Neural crest cell (in vitro differentiated cells): ENCODE results near the gene ACP7. TPM values are rescaled to one million over a fixed set of nuclear protein-coding genes. Genes with fewer than 3 reads are reported as not detected.

Source experiments
- DNase-seq: peaks from one replicate; pipeline ENCODE4 v3.0.0; 2021; ENCODE audit warnings: low read depth, mixed read lengths, low spot score
- H3K27ac Mint-ChIP-seq: one replicate; pipeline ENCODE4 v1.8.0; 2021; ENCODE audit warnings: mild to moderate bottlenecking, mixed read lengths; ENCODE audit not compliant: unreplicated experiment
- H3K27me3 Mint-ChIP-seq: 2 replicates; pipeline ENCODE4 v1.8.0; 2021; ENCODE audit warnings: low read depth, mild to moderate bottlenecking, mixed read lengths
- H3K36me3 Mint-ChIP-seq: 2 replicates; pipeline ENCODE4 v1.8.0; 2021; ENCODE audit warnings: low read depth, mild to moderate bottlenecking, mixed read lengths
- H3K4me1 Mint-ChIP-seq: 2 replicates; pipeline ENCODE4 v1.8.0; 2021; ENCODE audit warnings: mixed read lengths
- H3K4me3 Mint-ChIP-seq: one replicate; pipeline ENCODE4 v1.8.0; 2021; ENCODE audit warnings: mild to moderate bottlenecking, mixed read lengths
- H3K9me3 Mint-ChIP-seq: 2 replicates; pipeline ENCODE4 v1.8.0; 2021; ENCODE audit warnings: mixed read lengths
- total RNA-seq: library from RNA; stranded (reverse); gene quantifications from 2 replicates; pipeline ENCODE4 v1.2.1, GENCODE V29; 2021
- TF ChIP-seq, protein P1 (sequence below): fragments of 200-600 bp; sonication (generic); conservative IDR thresholded peaks from 2 replicates; pipeline ENCODE4 v1.5.0; 2021; ENCODE audit warnings: antibody characterized with exemption, mild to moderate bottlenecking

ACP7 gene
- total RNA-seq, 1 donor from 2014 or later = not detected

DNA sequence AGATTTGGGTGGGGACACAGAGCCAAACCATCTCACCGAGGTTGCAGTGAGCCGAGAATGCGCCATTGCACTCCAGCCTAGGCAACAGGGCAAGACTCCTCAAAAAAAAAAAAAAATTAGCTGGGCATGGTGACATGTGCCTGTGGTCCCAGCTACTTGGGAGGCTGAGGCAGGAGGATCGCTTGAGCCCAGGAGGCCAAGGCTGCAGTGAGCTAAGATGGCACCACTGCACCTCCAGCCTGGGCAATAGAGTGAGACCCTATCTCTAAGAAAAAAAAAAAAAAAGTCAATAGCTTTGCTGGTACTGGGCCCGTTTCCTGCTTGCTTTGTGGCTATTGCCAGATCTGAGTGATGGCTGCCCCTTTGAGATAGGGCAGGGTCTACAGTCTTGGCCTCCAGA, 13.1 kb downstream of the ACP7 start:
- peaks cover 38% of the 10 kb centered on the region for H3K27me3 Mint-ChIP-seq
- H3K36me3 Mint-ChIP-seq = no peaks in the 10 kb centered on the region
- no peak overlapping the region for H3K27ac Mint-ChIP-seq
- H3K4me3 Mint-ChIP-seq = no peak overlapping the region
- TF ChIP-seq, protein P1, sequence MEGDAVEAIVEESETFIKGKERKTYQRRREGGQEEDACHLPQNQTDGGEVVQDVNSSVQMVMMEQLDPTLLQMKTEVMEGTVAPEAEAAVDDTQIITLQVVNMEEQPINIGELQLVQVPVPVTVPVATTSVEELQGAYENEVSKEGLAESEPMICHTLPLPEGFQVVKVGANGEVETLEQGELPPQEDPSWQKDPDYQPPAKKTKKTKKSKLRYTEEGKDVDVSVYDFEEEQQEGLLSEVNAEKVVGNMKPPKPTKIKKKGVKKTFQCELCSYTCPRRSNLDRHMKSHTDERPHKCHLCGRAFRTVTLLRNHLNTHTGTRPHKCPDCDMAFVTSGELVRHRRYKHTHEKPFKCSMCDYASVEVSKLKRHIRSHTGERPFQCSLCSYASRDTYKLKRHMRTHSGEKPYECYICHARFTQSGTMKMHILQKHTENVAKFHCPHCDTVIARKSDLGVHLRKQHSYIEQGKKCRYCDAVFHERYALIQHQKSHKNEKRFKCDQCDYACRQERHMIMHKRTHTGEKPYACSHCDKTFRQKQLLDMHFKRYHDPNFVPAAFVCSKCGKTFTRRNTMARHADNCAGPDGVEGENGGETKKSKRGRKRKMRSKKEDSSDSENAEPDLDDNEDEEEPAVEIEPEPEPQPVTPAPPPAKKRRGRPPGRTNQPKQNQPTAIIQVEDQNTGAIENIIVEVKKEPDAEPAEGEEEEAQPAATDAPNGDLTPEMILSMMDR = no peak
- no peaks in the 10 kb centered on the region for H3K4me1 Mint-ChIP-seq
- H3K9me3 Mint-ChIP-seq = peaks cover 3% of the 10 kb centered on the region
- DNase-seq = no peak

DNA sequence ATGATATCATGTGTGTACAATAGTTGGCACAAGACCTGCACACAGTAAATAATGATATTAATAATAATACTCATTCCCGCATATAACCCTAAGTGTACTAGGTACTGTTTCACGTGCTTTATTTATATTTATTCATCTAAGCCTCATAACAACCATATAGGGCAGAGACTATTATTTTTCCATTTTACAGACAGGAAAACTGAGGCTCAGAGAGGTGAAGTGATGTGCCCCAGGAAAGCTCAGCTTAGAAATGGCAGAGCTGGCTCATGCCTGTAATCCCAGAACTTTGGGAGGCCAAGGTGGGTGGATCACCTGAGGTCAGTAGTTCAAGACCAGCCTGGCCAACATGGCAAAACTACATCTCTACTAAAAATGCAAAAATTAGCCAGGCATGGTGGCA, 13.6 kb downstream of the ACP7 start:
- H3K4me1 Mint-ChIP-seq = no peaks in the 10 kb centered on the region
- H3K27ac Mint-ChIP-seq = no peak overlapping the region
- TF ChIP-seq, protein P1 = no peak
- DNase-seq = no peak
- peaks cover 3% of the 10 kb centered on the region for H3K9me3 Mint-ChIP-seq
- H3K36me3 Mint-ChIP-seq = no peaks in the 10 kb centered on the region
- peaks cover 36% of the 10 kb centered on the region for H3K27me3 Mint-ChIP-seq
- no peak overlapping the region for H3K4me3 Mint-ChIP-seq

DNA sequence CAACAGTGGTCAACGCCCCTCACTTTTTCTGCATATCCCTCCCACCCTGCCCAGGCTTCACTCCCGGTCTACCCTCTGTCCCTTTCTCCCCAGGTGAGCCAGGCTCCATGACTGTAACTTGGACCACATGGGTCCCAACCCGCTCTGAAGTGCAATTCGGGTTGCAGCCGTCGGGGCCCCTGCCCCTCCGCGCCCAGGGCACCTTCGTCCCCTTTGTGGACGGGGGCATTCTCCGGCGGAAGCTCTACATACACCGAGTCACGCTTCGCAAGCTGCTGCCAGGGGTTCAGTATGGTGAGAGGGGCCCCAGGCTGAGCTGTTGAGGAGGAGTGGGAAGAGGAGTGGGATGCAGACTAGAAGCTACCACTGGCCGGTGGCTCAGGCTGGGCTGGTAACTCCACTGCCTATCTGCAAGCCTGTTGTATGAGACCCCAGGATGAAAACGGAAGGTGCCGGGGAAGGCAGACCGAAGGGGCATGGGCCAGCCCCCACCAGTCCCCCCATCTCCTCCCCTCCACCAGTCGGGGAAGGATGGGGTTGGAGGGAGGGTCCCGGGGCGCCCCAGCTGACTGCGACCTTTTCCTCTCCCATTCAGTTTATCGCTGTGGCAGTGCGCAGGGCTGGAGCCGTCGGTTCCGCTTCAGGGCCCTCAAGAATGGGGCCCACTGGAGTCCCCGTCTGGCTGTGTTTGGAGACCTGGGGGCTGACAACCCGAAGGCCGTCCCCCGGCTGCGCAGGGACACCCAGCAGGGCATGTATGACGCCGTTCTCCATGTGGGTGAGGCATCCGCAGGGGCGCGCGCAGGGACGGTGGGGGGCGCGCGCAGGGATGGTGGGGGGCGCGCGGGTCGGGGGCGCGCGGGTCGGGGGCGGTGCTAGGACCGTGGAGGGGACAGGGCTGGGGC, 14.4 kb downstream of the ACP7 start:
- DNase-seq = no peak
- no peaks in the 10 kb centered on the region for H3K36me3 Mint-ChIP-seq
- peaks cover 3% of the 10 kb centered on the region for H3K9me3 Mint-ChIP-seq
- no peak overlapping the region for H3K4me3 Mint-ChIP-seq
- H3K27ac Mint-ChIP-seq = no peak overlapping the region
- TF ChIP-seq, protein P1 = no peak
- H3K27me3 Mint-ChIP-seq = peaks cover 30% of the 10 kb centered on the region
- no peaks in the 10 kb centered on the region for H3K4me1 Mint-ChIP-seq

DNA sequence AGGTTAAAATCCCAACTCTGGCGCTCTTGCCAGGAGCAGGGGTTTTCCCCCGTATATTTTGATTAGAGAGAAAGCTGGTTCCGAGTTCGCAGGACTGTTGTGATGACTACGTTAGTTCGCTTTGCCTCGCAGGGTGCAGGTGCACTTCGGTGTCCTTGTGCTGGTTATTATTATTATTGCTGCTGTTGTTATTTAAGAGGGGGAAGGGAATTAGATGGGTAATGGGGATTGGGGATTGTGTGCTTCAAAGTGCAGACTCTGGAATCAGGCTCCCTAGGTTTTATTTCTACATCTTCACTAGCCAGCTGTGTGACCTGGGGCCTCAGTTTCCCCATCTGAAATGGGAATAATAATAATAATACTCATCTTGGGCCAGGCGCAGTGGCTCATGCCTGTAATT, 15.2 kb downstream of the ACP7 start:
- no peak overlapping the region for H3K4me3 Mint-ChIP-seq
- H3K27me3 Mint-ChIP-seq = peaks cover 24% of the 10 kb centered on the region
- no peak for DNase-seq
- no peaks in the 10 kb centered on the region for H3K36me3 Mint-ChIP-seq
- no peak overlapping the region for H3K27ac Mint-ChIP-seq
- no peaks in the 10 kb centered on the region for H3K4me1 Mint-ChIP-seq
- H3K9me3 Mint-ChIP-seq = peaks cover 3% of the 10 kb centered on the region
- TF ChIP-seq, protein P1 = no peak

DNA sequence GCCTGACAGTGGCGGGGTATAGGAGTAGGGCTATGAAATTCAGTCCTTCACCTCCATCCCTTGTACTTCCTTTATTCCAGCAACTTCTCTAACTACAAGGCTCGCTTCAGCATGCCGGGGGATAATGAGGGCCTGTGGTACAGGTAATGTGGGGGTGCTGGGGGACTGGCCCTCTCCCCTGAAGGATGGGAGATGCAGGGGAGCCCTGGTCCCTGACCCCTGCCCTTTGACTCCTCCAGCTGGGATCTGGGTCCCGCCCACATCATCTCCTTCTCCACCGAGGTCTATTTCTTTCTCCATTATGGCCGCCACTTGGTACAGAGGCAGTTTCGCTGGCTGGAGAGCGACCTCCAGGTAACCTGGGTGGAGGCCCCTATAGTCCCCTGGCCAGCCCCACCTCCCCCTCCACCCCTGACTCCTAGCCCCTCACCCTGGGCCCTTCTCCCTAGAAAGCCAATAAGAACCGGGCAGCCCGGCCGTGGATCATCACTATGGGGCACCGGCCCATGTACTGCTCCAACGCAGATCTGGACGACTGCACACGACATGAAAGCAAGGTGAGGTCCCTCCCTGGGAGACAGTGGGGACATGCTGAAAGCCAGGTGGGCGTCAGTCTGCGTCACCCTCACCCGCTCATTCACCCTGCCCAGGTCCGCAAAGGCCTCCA, 16.5 kb downstream of the ACP7 start:
- Mint-ChIP-seq H3K4me1 (no peaks in the 10 kb centered on the region), H3K36me3 (no peaks in the 10 kb centered on the region), H3K27ac (no peak overlapping the region), H3K4me3 (no peak overlapping the region), H3K9me3 (peaks cover 3% of the 10 kb centered on the region), H3K27me3 (peaks cover 14% of the 10 kb centered on the region)
- TF ChIP-seq, protein P1 = no peak
- no peak for DNase-seq
